Keratinocyte (primary cell): ENCODE measurements around the gene AHCTF1. TPM values are rescaled to one million over a fixed set of nuclear protein-coding genes. Genes with fewer than 3 reads are reported as not detected.
A peak's percentile ranks its signal among the peaks of the same experiment; 100 is the strongest.

Source experiments
- DNase-seq: peaks from one replicate; pipeline ENCODE4 v3.0.0-alpha.2; 2011; ENCODE audit warnings: low read depth, missing footprints, low spot score
- FAIRE-seq: peaks from 2 replicates; lab custom pipeline; 2011; peaks lifted over from hg19 to GRCh38; lab: Jason Lieb, UNC
- H2AFZ ChIP-seq: 2 replicates; pipeline ENCODE4 v1.6.0; 2012; ENCODE audit warnings: low read length, control low read depth, inconsistent platforms; ENCODE audit not compliant: control insufficient read depth
- H3K27ac ChIP-seq: 2 replicates; pipeline ENCODE4 v1.5.1; 2011; ENCODE audit warnings: low read length; ENCODE audit not compliant: control insufficient read depth, insufficient read depth
- H3K27me3 ChIP-seq: 3 replicates; pipeline ENCODE4 v1.6.0; 2011; ENCODE audit warnings: low read length; ENCODE audit not compliant: control insufficient read depth, insufficient read depth; ENCODE audit errors: extremely low read depth
- H3K36me3 ChIP-seq, 2 experiments: 2 replicates in 1 of 2; 3 replicates in 1 of 2; pipeline ENCODE4 v1.5.1; 2011; ENCODE audit warnings: low read length in 2 of 2, mild to moderate bottlenecking in 1 of 2; ENCODE audit not compliant: control insufficient read depth in 2 of 2, insufficient read depth in 2 of 2; ENCODE audit errors: extremely low read depth in 1 of 2
- H3K4me1 ChIP-seq: 3 replicates; pipeline ENCODE4 v1.5.1; 2011; ENCODE audit warnings: low read length; ENCODE audit not compliant: control insufficient read depth, insufficient read depth; ENCODE audit errors: extremely low read depth
- H3K4me2 ChIP-seq: 3 replicates; pipeline ENCODE4 v1.6.0; 2011; ENCODE audit warnings: low read depth, low read length; ENCODE audit not compliant: control insufficient read depth, insufficient read depth; ENCODE audit errors: extremely low read depth
- H3K4me3 ChIP-seq, 3 experiments: fragments of 200-600 bp in 1 of 3; sonication (generic) in 1 of 3; 2 replicates in 2 of 3; 3 replicates in 1 of 3; pipeline ENCODE4 v1.5.1; 2011 to 2016; ENCODE audit warnings: low read length in 3 of 3, mild to moderate bottlenecking in 3 of 3, control low read depth in 2 of 3, inconsistent platforms in 1 of 3, low read depth in 1 of 3, mixed read lengths in 1 of 3, mixed run types in 1 of 3, moderate library complexity in 1 of 3; ENCODE audit not compliant: control insufficient read depth in 2 of 3, insufficient read depth in 2 of 3; ENCODE audit errors: extremely low read depth in 1 of 3
- H3K79me2 ChIP-seq: 2 replicates; pipeline ENCODE4 v1.6.0; 2012; ENCODE audit warnings: low read length; ENCODE audit not compliant: control insufficient read depth, insufficient read depth
- H3K9ac ChIP-seq: 3 replicates; pipeline ENCODE4 v1.6.0; 2011; ENCODE audit warnings: low read length; ENCODE audit not compliant: control insufficient read depth, insufficient read depth; ENCODE audit errors: extremely low read depth
- H3K9me1 ChIP-seq: 3 replicates; pipeline ENCODE4 v1.6.0; 2011; ENCODE audit warnings: low read length; ENCODE audit not compliant: control insufficient read depth, insufficient read depth; ENCODE audit errors: extremely low read depth
- H3K9me3 ChIP-seq: 2 replicates; pipeline ENCODE4 v1.5.1; 2012; ENCODE audit warnings: low read depth, low read length; ENCODE audit not compliant: control insufficient read depth
- H4K20me1 ChIP-seq: 3 replicates; pipeline ENCODE4 v1.6.0; 2011; ENCODE audit warnings: low read length; ENCODE audit not compliant: control insufficient read depth, insufficient read depth; ENCODE audit errors: extremely low read depth
- EZH2 ChIP-seq: IDR thresholded peaks from one replicate; pipeline ENCODE4 v1.6.1; 2012; ENCODE audit warnings: inconsistent platforms, mild to moderate bottlenecking, low read length, moderate library complexity
- dilution Hi-C: fragments of 300-500 bp; cut with MboI; formaldehyde crosslinking; loops from one replicate; pipeline ENCODE4 v1.7.0; 2020; ENCODE audit warnings: low sequenced_read_pairs; ENCODE audit not compliant: extremely low pct_ligation_motif_present
- polyA minus RNA-seq, 3 experiments: library from RNA; depleted of rRNA, polyadenylated mRNA; stranded (reverse); fragments of >200 nt; gene quantifications; 1 replicate in 1 of 3; 2 replicates in 1 of 3; 3 replicates in 1 of 3; pipeline ENCODE4 v1.2.3, GENCODE V29; 2011
- polyA plus RNA-seq, 5 experiments: library from polyadenylated mRNA; depleted of rRNA in 3 of 5; stranded (reverse) in 3 of 5; stranded (forward) in 1 of 5; unstranded in 1 of 5; fragments of >200 nt; gene quantifications; 1 replicate in 1 of 5; 2 replicates in 3 of 5; 3 replicates in 1 of 5; pipeline versions ENCODE4 v1.2.1 to v1.2.3, GENCODE V29; 2011 to 2012; ENCODE audit warnings: missing spikeins in 2 of 5, low read depth in 1 of 5, low replicate concordance in 1 of 5
- TF ChIP-seq, protein P1 (sequence below), 3 experiments: IDR thresholded peaks in 1 of 3; conservative IDR thresholded peaks in 1 of 3; optimal IDR thresholded peaks in 1 of 3; 2 replicates in 2 of 3; 3 replicates in 1 of 3; pipeline versions ENCODE3 to v1.5.1; 2011; ENCODE audit warnings: low read length in 3 of 3, mild to moderate bottlenecking in 3 of 3, moderate library complexity in 2 of 3, control low read depth in 1 of 3, inconsistent platforms in 1 of 3; ENCODE audit not compliant: insufficient read depth in 2 of 3; ENCODE audit errors: extremely low read depth in 1 of 3

AHCTF1 gene, protein sequence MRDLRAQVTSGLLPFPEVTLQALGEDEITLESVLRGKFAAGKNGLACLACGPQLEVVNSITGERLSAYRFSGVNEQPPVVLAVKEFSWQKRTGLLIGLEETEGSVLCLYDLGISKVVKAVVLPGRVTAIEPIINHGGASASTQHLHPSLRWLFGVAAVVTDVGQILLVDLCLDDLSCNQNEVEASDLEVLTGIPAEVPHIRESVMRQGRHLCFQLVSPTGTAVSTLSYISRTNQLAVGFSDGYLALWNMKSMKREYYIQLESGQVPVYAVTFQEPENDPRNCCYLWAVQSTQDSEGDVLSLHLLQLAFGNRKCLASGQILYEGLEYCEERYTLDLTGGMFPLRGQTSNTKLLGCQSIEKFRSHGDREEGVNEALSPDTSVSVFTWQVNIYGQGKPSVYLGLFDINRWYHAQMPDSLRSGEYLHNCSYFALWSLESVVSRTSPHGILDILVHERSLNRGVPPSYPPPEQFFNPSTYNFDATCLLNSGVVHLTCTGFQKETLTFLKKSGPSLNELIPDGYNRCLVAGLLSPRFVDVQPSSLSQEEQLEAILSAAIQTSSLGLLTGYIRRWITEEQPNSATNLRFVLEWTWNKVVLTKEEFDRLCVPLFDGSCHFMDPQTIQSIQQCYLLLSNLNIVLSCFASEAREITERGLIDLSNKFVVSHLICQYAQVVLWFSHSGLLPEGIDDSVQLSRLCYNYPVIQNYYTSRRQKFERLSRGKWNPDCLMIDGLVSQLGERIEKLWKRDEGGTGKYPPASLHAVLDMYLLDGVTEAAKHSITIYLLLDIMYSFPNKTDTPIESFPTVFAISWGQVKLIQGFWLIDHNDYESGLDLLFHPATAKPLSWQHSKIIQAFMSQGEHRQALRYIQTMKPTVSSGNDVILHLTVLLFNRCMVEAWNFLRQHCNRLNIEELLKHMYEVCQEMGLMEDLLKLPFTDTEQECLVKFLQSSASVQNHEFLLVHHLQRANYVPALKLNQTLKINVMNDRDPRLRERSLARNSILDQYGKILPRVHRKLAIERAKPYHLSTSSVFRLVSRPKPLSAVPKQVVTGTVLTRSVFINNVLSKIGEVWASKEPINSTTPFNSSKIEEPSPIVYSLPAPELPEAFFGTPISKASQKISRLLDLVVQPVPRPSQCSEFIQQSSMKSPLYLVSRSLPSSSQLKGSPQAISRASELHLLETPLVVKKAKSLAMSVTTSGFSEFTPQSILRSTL (N-terminal part only)
- polyA plus RNA-seq = 16.5 to 22.2 TPM (median 16.8 TPM) in 3 replicates
- 70.0 TPM for polyA plus RNA-seq (2011; ENCODE audit: low read depth)
- 7.3 and 15.5 TPM in 2 replicates for polyA plus RNA-seq (2011; cell fraction: cytosol; rRNA removed)
- 34.3 and 41.1 TPM in 2 replicates for polyA plus RNA-seq (2011; cell fraction: nucleus; rRNA removed)
- polyA plus RNA-seq (2012; ENCODE audit: low replicate concordance) = 17.3 and 19.6 TPM in 2 replicates
- polyA minus RNA-seq = 9.1 to 59.8 TPM (median 30.6 TPM) in 3 replicates
- 26.1 TPM for polyA minus RNA-seq (2011; cell fraction: cytosol; rRNA and poly(A)+ RNA removed)
- polyA minus RNA-seq (2011; cell fraction: nucleus; rRNA and poly(A)+ RNA removed) = 60.4 and 101 TPM in 2 replicates

DNA sequence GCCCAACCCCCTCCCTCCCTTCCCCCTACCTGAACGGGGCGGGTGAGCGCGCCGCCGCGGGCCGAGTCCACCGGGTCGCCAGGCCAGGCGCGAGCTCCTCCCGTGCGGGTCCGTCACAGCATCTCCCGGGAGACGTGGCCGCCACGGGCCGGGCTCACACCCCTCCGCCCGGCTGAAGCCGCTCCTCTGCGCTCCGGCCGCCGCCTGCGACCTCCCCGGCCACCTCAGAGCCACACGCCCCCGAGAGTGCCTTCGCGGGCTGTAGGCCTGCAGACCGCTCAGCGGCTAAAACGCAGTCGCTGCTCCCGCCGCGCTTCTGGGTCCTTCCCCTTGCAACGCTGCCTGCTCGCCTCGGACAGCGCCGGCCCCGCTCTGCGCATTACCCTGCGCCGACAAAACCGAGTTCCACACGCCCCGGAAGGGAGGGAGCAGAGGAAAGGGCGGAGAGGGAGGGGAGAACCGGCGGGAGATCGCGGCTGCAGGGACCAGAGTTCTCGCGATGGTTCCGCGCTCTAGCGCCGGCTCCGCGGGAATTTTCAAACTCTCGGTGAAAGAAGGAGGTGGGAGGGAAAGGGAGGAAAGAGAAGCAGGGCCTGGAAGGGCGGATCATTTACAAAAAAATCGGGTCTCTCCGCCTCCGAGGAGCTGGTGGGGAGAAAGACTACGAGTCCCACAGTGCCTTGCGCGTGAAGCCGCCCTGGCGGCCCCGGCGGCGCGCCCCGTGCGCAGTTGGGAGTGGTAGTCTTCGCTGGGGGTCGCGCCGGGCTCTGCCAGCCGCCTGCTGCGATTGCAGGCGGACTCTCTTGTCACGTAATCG, at the start of gene AHCTF1:
TSS of gene AHCTF1 (minus strand) at position 400 of the 817 bp plus-strand sequence. CDS start 13,578 bp downstream, outside the sequence.
- peaks cover 43% of the 10 kb centered on the region for H3K79me2 ChIP-seq
- H3K4me3 ChIP-seq = peak within 1 kb of the TSS; percentile 85 to 99 (median 88)
- no peaks in the 10 kb centered on the region for H3K27me3 ChIP-seq
- peaks cover 4% of the 10 kb centered on the region for H3K4me1 ChIP-seq
- dilution Hi-C loops = no loop called here
- no peaks in the 10 kb centered on the region for H3K9me3 ChIP-seq
- DNase-seq (peak; percentile 68), FAIRE-seq (no peak)
- no peak for TF ChIP-seq EZH2
- TF ChIP-seq, protein P1, sequence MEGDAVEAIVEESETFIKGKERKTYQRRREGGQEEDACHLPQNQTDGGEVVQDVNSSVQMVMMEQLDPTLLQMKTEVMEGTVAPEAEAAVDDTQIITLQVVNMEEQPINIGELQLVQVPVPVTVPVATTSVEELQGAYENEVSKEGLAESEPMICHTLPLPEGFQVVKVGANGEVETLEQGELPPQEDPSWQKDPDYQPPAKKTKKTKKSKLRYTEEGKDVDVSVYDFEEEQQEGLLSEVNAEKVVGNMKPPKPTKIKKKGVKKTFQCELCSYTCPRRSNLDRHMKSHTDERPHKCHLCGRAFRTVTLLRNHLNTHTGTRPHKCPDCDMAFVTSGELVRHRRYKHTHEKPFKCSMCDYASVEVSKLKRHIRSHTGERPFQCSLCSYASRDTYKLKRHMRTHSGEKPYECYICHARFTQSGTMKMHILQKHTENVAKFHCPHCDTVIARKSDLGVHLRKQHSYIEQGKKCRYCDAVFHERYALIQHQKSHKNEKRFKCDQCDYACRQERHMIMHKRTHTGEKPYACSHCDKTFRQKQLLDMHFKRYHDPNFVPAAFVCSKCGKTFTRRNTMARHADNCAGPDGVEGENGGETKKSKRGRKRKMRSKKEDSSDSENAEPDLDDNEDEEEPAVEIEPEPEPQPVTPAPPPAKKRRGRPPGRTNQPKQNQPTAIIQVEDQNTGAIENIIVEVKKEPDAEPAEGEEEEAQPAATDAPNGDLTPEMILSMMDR (optimal IDR thresholded peaks at IDR 0.05 in 1 of 3, IDR thresholded peaks at IDR 0.05 in 1 of 3, conservative IDR thresholded peaks at IDR 0.05 in 1 of 3; ENCODE audit: extremely low read depth in 1 of 3, insufficient read depth in 2 of 3, low read length in 3 of 3) = no peak
- peaks cover 9% of the 10 kb centered on the region for H4K20me1 ChIP-seq
- H3K36me3 ChIP-seq = peaks cover 0 to 4% of the 10 kb centered on the region in 2 experiments
- peak within 1 kb of the TSS; percentile 82 for H3K27ac ChIP-seq
- peak within 1 kb of the TSS; percentile 85 for H2AFZ ChIP-seq
- H3K9me1 ChIP-seq = no peaks in the 10 kb centered on the region
- peak within 1 kb of the TSS; percentile 88 for H3K4me2 ChIP-seq
- peak within 1 kb of the TSS; percentile 87 for H3K9ac ChIP-seq
